Subcutaneous abdominal adipose tissue (tissue), 5 donors: Measurements from ENCODE around the gene YES1.

ENCODE experiments used
- H3K27ac ChIP-seq: one replicate; pipeline ENCODE4 v1.7.0; 2013; ENCODE audit warnings: low read depth, mild to moderate bottlenecking, inconsistent platforms, low read length, moderate library complexity
- H3K27me3 ChIP-seq, 5 donors: one replicate each; pipeline ENCODE4 v1.7.0; 2013; ENCODE audit warnings: low read length in 5 of 5, inconsistent platforms in 1 of 5; ENCODE audit not compliant: control insufficient read depth in 5 of 5, insufficient read depth in 4 of 5
- H3K36me3 ChIP-seq, 5 donors: one replicate each; pipeline ENCODE4 v1.7.0; 2013; ENCODE audit warnings: low read length in 5 of 5; ENCODE audit not compliant: control insufficient read depth in 5 of 5, insufficient read depth in 5 of 5
- H3K4me1 ChIP-seq, 5 donors: one replicate each; pipeline ENCODE4 v1.7.0; 2013; ENCODE audit warnings: low read length in 5 of 5, mild to moderate bottlenecking in 3 of 5, moderate library complexity in 1 of 5; ENCODE audit not compliant: control insufficient read depth in 5 of 5, insufficient read depth in 5 of 5
- H3K4me3 ChIP-seq, 5 donors: one replicate each; pipeline ENCODE4 v1.7.0; 2013; ENCODE audit warnings: low read length in 5 of 5, low read depth in 1 of 5
- H3K9ac ChIP-seq, 5 donors: one replicate each; pipeline ENCODE4 v1.7.0; 2013; ENCODE audit warnings: low read length in 5 of 5, mild to moderate bottlenecking in 4 of 5, moderate library complexity in 3 of 5
- H3K9me3 ChIP-seq, 5 donors: one replicate each; pipeline ENCODE4 v1.7.0; 2013; ENCODE audit warnings: low read length in 5 of 5; ENCODE audit not compliant: control insufficient read depth in 5 of 5
- donor health status: healthy.
- donor health status: healthy.
- donor health status: healthy.
- donor health status: healthy.
- donor health status: healthy.

The YES1 gene

GRCh38 chr18:825891-826585 lies 14.0 kb upstream of the YES1 start:
- H3K4me1 ChIP-seq: peaks cover 0 to 8% (median 7%) of the 10 kb centered on the region in 5 donors
- no peak overlapping the region for H3K4me3 ChIP-seq
- no peaks in the 10 kb centered on the region for H3K36me3 ChIP-seq
- H3K27me3 ChIP-seq: no peaks in the 10 kb centered on the region
- no peak overlapping the region for H3K27ac ChIP-seq
- no peak overlapping the region for H3K9ac ChIP-seq
- H3K9me3 ChIP-seq: no peaks in the 10 kb centered on the region

DNA sequence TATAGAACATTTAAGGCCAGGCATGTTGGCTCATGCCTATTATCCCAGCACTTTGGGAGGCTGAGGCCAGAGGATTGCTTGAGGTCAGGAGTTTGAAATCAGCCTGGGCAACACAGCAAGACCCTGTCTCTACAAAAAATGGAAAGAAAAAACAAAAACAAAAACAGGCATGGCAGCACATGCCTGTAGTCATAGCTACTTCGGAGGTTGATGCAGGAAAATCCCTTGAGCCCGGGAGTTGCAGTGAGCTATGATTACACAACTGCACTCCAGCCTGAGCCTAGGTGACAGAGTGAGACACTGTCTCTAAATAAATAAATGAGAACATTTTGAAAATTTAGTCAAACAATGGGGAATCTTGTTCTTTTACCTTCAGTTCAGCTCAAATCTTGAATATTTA lies 12.1 kb upstream of the YES1 start:
- no peak overlapping the region for H3K4me3 ChIP-seq
- no peaks in the 10 kb centered on the region for H3K9me3 ChIP-seq

DNA sequence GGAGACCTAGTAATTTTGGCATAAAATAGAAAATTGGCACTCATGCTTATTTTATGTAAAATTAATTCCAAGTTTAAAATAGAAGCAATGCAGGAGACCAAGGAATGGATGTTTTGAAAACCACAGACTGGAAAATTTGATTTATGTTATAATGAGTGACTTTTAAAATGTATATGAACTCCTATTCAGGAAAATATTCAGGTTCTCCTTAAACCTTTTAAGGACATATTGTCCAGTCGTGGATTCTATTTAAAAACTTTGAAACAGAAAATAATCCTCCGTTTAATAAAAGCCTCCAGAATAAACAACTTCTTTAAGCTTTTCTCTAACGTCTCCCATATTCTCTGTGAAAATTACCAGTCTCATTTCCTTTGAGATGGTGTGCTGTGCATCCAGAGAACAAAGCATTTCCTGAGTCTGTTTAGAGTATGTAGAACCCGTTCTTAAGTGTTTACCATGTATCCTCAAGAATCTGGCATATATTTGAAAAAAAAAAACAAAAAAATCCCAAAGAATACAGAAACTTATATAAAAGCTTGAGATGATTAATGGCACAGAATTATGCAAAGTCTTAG lies 8.6 kb upstream of the YES1 start:
- H3K27me3 ChIP-seq: no peaks in the 10 kb centered on the region
- H3K4me3 ChIP-seq: no peak overlapping the region
- H3K27ac ChIP-seq: no peak overlapping the region
- H3K9ac ChIP-seq: no peak overlapping the region
- no peaks in the 10 kb centered on the region for H3K4me1 ChIP-seq
- no peaks in the 10 kb centered on the region for H3K9me3 ChIP-seq
- H3K36me3 ChIP-seq: no peaks in the 10 kb centered on the region

More for the DNA sequence above, 12.1 kb upstream of the YES1 start:
- Histone ChIP-seq H3K36me3 (no peaks in the 10 kb centered on the region), H3K27ac (no peak overlapping the region), H3K27me3 (no peaks in the 10 kb centered on the region), H3K9ac (no peak overlapping the region), H3K4me1 (no peaks in the 10 kb centered on the region)

DNA sequence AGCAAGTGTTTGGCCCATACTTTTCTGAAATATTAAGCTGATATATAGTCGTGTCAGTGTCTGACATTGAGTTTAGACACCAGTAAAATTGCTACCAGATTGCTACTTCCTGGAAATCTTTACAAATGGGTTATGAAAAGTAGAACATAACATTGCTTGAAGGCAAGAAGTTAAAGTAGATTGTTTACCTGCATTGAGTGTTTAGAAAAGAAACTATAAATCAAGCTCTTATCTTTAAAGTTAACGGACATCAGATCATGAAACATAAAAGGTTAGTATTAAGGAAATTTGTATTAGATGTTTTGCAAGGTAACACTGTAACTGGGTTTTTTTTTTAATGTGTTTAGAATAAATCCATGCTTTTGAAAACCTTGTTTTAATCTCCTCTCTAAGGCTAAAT lies 4.8 kb upstream of the YES1 start:
- no peak overlapping the region for H3K9ac ChIP-seq
- no peak overlapping the region for H3K4me3 ChIP-seq
- H3K9me3 ChIP-seq: peaks cover 0 to 3% (median 0%) of the 10 kb centered on the region in 5 donors
- no peaks in the 10 kb centered on the region for H3K27me3 ChIP-seq
- no peak overlapping the region for H3K27ac ChIP-seq
- no peaks in the 10 kb centered on the region for H3K36me3 ChIP-seq
- H3K4me1 ChIP-seq: peaks cover 2 to 18% (median 7%) of the 10 kb centered on the region in 5 donors

DNA sequence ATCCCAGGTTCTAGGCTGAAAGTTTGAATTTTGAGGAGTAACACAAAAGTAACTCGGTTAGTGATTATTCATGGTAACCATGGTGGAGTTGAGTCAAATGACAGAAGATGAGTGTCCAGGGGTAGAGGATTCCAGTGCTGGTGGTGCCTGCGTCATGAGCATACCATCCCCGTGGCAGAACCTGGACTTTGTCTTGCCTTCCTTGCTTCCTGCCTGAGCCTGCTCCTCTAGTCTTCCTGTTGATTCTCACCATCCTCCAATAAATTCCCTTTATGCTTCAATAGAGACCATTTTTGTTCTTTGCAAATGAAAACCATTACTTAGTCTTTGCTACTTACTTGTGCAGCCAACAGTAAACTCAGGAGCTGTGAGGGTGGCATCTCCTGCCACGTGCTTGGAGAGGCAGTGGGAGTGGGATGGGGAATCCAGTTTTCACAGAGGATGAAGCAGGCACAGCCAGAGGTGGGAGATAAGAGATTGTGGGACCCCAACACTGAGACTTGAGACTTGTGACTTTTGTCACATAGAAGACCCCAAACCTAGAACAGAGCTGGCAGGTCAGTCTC lies 4.1 kb upstream of the YES1 start:
- H3K4me3 ChIP-seq: no peak overlapping the region
- H3K9me3 ChIP-seq: peaks cover 0 to 3% (median 0%) of the 10 kb centered on the region in 5 donors
- H3K27me3 ChIP-seq: no peaks in the 10 kb centered on the region
- H3K9ac ChIP-seq: no peak overlapping the region
- H3K27ac ChIP-seq: no peak overlapping the region
- H3K36me3 ChIP-seq: no peaks in the 10 kb centered on the region
- peaks cover 2 to 24% (median 11%) of the 10 kb centered on the region in 5 donors for H3K4me1 ChIP-seq

DNA sequence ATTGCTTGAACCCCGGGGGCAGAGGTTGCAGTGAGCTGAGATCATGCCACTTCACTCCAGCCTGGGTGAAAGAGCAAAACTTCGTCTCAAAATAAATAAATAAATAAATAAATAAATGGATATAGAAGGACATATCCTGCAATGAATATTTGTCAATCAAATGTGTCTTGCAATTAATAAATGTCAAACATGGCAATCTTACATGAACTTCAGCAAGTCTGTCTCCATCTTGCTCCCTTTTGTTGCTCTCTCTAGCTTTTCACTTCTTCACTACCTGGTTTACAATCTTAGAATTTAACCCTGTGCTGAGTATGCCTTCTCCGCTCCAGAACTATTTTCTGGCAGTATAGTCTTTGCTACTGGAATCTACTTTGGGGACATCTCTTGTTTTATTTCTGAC lies 3.3 kb upstream of the YES1 start:
- Histone ChIP-seq H3K4me1 (peaks cover 2 to 31% (median 18%) of the 10 kb centered on the region in 5 donors), H3K9me3 (peaks cover 0 to 3% (median 0%) of the 10 kb centered on the region in 5 donors), H3K9ac (no peak overlapping the region), H3K27me3 (no peaks in the 10 kb centered on the region), H3K4me3 (no peak overlapping the region), H3K27ac (no peak overlapping the region), H3K36me3 (no peaks in the 10 kb centered on the region)

- Histone ChIP-seq H3K36me3 (no peaks in the 10 kb centered on the region), H3K9me3 (peaks cover 0 to 3% (median 0%) of the 10 kb centered on the region in 5 donors), H3K27me3 (no peaks in the 10 kb centered on the region), H3K27ac (no peak overlapping the region), H3K4me3 (no peak overlapping the region), H3K4me1 (peaks cover 2 to 34% (median 21%) of the 10 kb centered on the region in 5 donors), H3K9ac (no peak overlapping the region)
Measured at GRCh38 chr18:814300-815084, 2.5 kb upstream of the YES1 start.

DNA sequence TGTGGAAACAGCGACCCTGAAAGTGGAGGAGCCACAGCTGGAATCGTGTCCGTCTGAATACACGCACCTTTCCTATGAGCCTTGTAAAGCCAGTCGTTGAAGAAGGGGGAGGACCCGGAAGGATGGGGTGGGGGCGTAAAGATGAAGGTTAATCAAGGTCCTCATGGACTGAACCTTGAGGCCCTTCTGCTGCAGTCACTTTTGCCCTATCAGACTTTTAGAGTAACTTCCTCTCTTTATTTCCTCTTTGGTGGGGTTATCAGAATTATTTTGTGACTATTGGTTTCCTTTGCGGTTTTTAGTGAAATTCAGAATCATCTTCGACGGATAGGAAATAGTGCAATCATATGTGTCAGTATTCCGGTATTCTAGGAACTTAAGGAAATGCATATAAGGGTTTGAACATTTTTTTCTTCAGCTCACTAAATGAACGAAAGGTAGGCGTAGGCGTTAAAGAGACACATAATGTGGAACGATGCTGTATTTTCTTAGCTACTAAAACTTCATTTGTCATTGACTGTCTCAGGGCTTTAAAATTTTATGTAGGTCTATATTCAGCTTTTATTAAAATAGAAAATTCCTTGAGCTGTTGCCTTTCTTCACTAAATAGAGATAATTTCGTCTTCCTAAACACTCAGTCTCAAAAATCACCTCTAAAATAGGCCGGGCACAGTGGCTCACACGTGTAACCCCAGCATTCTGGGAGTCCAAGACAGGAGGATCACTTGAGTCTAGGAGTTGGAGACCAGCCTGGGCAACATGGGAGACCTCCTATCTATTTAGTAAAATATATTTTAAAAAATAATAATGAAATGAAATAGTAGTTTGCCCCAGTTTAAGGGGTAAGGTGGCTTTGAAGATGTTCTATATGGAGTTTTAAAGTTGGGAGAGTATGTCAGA lies 1.4 kb upstream of the YES1 start:
- no peaks in the 10 kb centered on the region for H3K27me3 ChIP-seq
- peak overlapping the region in 4 of 5 donors; percentile 82 to 91 (median 87) for H3K9ac ChIP-seq

DNA sequence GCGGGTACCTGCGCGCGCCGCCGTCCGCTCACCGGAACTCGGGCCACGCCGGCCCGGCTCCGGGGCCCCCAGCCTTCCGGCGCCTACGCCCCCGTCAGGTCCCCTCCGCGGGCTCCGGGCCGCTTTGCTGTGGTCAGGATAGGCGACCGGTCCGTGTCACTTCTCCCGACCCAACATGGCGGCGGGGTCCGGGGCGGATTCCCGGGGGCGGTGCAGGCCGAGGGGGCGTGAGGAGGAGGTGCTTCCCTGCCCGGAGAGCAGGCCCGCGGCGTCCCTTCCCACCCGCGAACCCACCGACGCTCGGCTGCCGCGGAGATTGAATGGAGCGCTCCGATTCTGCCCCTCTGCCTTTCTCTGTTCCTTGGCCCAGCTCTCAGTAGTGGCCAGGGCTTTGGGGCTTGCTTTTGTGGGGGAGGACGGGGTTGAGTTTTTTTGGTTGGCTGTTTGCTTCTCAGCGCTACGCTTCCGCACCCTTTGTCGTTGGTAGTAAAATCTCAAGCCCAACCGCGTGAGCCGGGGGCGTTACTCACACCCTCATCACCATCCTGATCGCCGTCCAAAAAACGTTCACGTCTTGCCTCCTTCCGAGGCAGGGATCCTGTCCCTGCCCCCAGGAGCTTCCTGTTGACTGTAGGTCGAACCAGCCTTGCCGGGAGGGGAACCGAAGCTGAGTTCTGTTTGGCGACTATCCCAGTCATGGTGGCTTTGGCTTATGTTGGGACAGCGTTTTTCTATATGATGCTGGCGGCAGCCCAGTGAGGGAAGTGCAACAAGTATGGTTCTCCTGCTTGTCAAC lies 532 bp upstream of the YES1 start:
- H3K36me3 ChIP-seq: no peaks in the 10 kb centered on the region
- H3K27me3 ChIP-seq: no peaks in the 10 kb centered on the region
- peaks cover 0 to 3% (median 0%) of the 10 kb centered on the region in 5 donors for H3K9me3 ChIP-seq
- peaks cover 2 to 42% (median 30%) of the 10 kb centered on the region in 5 donors for H3K4me1 ChIP-seq
- peak overlapping the region; percentile 96 for H3K27ac ChIP-seq
- H3K9ac ChIP-seq: peak overlapping the region; percentile 38 to 91 (median 86)
- peak overlapping the region; percentile 71 to 92 (median 91) for H3K4me3 ChIP-seq

More for the DNA sequence above, 1.4 kb upstream of the YES1 start:
- no peaks in the 10 kb centered on the region for H3K36me3 ChIP-seq
- H3K4me3 ChIP-seq: peak overlapping the region; percentile 71 to 92 (median 91)
- H3K9me3 ChIP-seq: peaks cover 0 to 3% (median 0%) of the 10 kb centered on the region in 5 donors
- H3K4me1 ChIP-seq: peaks cover 2 to 34% (median 21%) of the 10 kb centered on the region in 5 donors
- peak overlapping the region; percentile 96 for H3K27ac ChIP-seq
